Mammary epithelial cell (primary cell): ENCODE results near the gene SIL1.

ENCODE experiments used
- EZH2 ChIP-seq: IDR thresholded peaks from 2 replicates; pipeline ENCODE4 v1.6.1; 2012; ENCODE audit warnings: low read length, inconsistent platforms, borderline replicate concordance
- TF ChIP-seq, protein P1 (sequence below), 2 donors: IDR thresholded peaks in 1 of 2; conservative IDR thresholded peaks in 1 of 2; 2 replicates each; pipeline ENCODE4 v1.5.1; 2011 to 2012; ENCODE audit warnings: inconsistent platforms in 2 of 2, low read length in 2 of 2, mild to moderate bottlenecking in 2 of 2, control low read depth in 1 of 2, low read depth in 1 of 2; ENCODE audit not compliant: insufficient read depth in 1 of 2; ENCODE audit errors: extremely low read depth in 1 of 2

DNA sequence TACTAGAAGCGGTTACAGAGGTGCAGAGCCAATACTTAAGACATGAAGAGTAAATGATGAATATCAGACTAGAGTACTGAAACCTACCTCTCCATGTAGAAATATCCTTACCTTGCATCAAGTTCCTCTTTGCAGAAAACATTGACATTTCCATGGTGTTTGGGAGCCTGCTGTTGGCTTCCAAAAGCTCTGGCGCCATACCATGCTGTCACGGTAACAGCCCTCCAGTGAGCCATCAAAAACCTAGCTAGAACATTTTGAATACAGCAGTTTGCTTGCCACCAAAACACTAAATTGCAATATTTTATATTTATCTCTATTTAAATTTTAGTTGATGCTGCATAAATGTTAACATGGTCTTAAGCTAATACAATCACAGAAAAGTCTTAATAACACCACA, 179.0 kb downstream of the SIL1 start:
- TF ChIP-seq, protein P1, sequence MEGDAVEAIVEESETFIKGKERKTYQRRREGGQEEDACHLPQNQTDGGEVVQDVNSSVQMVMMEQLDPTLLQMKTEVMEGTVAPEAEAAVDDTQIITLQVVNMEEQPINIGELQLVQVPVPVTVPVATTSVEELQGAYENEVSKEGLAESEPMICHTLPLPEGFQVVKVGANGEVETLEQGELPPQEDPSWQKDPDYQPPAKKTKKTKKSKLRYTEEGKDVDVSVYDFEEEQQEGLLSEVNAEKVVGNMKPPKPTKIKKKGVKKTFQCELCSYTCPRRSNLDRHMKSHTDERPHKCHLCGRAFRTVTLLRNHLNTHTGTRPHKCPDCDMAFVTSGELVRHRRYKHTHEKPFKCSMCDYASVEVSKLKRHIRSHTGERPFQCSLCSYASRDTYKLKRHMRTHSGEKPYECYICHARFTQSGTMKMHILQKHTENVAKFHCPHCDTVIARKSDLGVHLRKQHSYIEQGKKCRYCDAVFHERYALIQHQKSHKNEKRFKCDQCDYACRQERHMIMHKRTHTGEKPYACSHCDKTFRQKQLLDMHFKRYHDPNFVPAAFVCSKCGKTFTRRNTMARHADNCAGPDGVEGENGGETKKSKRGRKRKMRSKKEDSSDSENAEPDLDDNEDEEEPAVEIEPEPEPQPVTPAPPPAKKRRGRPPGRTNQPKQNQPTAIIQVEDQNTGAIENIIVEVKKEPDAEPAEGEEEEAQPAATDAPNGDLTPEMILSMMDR (conservative IDR thresholded peaks at IDR 0.05 in 1 of 2, IDR thresholded peaks at IDR 0.05 in 1 of 2; ENCODE audit: extremely low read depth in 1 of 2, insufficient read depth in 1 of 2, low read depth in 1 of 2, low read length in 2 of 2) = no peak
- TF ChIP-seq EZH2 = no peak
